Measurements from ENCODE around the gene RPP30.

The RPP30 gene

DNA sequence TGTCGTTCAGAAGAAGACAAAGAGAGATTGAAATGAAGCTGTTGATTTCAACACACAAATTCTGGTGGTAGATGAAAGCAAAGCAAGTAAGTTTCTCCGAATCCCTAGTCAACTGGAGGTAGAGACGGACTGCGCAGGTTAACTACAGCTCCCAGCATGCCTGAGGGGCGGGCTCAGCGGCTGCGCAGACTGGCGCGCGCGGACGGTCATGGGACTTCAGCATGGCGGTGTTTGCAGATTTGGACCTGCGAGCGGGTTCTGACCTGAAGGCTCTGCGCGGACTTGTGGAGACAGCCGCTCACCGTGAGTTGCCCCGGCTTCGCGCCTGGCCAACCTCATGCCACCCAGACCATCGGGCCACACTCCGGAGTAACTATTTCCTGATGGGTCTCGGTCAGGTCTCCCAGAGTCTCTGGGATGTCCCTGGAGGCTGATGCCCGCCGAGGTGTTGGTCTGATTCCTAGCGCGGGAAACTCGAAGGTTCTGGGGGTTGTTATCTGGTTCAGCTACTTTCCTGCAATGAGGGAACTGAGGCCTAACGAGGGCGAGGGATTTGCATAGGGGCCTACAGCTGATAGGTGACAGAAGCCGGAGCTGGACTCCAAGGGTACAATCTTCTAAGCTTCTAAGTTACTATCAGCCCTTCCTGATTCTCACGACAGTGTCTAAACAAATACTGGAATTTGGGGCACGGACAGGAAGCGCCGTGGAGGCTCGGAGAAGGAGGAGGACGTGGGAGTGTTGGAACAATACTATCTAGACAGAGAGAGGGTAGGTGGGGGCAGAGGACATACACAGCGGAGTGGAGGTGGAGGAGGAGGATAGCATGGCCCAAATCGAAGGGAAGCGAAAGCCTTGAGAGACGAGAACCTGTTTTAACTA, at the start of gene RPP30:
TSS of gene RPP30 (plus strand) at position 209 of the 882 bp plus-strand sequence. CDS start at position 222, 13 bp downstream.
- DNase-seq (ENCODE audit: low spot score): peak; percentile 80

DNA sequence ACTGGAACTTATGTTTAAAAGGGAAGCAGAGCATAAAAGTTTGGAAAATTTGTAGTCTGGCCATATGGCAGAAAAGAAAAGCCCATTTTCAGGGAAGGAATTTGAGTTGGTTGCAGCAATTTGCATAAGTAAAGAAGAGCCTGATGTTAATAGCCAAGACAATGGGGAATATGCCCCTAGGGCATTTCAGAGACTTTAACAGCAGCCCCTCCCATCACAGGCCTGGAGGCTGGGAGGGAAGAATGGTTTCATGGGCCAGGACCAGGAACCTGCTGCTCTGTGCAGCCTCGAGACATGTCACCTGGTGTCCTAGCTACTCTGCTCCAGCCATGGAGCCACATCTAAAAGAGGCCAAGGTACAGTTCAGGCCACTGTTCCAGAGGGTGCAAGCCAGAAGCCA, 49.3 kb upstream of the RPP30 start:
- DNase-seq (ENCODE audit: low spot score): no peak

DNA sequence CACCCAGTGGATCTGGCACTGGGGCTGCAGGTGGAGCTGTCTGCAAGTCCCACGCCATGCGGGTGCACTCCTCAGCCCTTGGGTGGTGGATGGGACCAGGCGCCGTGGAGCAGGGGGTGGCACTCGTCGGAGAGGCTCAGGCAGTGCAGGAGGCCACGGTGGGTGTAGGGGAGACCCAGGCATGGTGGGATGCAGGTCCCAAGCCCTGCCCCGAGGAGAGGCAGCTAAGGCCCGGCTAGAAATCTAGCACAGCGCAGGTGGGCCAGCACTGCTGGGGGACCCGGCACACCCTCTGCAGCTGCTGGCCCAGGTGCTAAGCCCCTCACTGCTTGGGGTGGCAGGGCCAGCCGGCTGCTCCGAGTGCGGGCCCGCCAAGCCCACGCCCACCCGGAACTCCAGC, 39.7 kb upstream of the RPP30 start:
- DNase-seq (ENCODE audit: low spot score): no peak

DNA sequence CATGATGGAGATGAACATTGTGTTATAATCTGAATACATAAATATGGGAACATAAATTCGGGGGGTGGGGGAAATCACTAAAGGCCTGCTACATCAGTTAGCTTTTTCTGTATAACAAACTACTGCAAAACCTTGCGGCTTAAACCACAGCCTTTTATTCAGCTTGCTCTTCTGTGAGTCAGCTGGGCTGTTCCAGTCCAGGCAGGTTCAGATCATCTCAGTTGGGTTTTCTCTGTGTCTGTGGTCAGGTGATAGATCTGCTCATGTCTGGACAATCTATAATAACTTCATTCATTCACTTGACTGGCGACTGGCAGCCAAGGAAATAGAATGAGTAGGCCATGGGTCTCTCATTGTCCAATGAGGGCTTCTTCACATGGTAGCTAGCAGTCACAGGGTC, 37.4 kb upstream of the RPP30 start:
- no peak for DNase-seq (ENCODE audit: low spot score)

DNA sequence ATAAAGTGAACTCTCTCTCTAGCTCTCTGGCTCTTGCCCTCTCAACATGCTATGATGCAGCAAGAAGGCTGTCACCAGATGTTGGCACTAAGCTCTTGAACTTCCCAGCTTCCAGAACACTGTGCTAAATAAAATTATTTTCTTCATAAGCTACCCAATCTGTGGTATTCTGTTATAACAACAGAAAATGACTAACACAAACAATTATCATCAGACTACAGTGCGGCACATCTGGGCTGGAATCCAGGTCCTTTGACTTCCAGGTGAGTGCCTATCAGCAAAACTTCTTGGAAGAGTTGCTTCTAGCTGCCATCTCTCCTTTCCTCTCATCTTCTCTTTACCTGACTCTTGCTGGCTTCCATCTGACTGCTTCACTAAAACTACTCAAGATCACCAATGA, 34.3 kb upstream of the RPP30 start:
- no peak for DNase-seq (ENCODE audit: low spot score)

DNA sequence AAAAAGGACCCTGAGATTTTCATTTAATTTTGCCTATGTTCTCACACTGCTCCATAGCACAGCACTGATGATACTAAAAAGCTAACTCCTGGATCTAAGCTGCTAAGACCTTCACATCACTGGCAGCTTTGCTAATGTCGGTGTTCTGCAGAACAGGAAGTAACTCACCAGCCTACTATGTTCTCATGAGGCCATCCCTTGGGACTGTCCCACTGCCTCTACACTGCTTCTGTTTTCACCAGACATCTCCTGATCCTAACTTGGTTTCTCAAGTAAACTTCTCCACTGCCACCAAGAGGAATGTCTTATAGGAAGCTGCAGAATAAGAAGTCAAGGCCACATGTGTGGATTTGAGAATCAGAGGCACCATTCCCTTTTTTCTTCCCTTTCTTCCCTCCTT, 29.0 kb upstream of the RPP30 start:
- DNase-seq (ENCODE audit: low spot score): no peak

DNA sequence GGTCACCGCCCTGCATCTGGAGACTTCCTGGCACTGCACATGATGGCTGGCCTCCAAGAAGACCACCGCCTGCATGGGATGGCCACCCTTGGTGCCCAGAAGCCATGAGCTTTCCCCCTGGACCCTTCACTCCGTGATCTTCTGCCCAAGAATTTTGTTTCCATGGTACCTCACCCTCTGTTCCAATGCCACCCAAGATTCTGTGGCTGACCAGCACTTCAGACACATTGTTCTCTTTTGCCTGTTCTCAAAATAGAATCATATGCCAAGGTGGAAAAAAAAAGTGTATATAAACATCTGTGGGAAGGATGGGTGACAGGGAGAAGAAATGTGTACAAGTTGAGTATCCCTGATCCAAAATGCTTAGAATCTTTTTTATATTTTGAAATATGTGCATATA, 26.0 kb upstream of the RPP30 start:
- DNase-seq (ENCODE audit: low spot score): no peak

DNA sequence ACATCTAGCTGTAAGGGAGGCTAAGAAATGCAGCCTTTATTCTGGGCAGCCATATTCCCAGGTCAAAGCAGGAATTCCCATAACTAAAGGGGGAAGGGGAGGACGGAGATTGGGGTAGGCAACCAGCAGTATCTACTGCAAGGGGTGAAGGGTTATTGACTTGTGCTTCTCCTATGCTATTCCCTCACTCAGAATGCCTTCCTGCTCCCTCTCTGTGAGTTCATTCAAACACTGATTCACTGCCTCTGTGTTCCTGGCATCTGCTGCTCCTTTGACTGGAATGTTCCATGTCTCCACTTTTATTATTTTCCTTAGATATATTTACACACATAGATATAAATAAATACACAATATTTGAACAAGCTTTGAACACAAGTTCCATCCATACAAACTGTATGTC, 25.0 kb upstream of the RPP30 start:
- DNase-seq (ENCODE audit: low spot score): no peak

DNA sequence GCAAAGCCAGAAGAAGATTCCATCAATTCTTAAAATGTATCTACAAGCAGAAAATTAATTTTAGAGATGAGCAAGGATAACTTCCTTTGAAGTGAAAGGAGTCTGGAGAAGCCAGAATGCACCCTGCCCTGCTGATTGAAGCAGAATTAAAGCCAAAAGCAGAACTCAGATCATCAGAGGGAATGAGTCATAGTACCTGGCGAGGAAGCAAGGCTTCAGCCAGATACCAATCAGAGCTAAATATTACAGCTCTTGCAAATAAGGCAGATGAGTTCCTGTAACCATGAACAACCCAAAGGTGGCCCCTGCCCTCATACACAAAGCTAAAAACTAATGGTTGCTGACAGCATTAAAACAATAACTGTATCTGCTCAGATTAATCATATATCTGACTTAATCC, 24.3 kb upstream of the RPP30 start:
- no peak for DNase-seq (ENCODE audit: low spot score)

DNA sequence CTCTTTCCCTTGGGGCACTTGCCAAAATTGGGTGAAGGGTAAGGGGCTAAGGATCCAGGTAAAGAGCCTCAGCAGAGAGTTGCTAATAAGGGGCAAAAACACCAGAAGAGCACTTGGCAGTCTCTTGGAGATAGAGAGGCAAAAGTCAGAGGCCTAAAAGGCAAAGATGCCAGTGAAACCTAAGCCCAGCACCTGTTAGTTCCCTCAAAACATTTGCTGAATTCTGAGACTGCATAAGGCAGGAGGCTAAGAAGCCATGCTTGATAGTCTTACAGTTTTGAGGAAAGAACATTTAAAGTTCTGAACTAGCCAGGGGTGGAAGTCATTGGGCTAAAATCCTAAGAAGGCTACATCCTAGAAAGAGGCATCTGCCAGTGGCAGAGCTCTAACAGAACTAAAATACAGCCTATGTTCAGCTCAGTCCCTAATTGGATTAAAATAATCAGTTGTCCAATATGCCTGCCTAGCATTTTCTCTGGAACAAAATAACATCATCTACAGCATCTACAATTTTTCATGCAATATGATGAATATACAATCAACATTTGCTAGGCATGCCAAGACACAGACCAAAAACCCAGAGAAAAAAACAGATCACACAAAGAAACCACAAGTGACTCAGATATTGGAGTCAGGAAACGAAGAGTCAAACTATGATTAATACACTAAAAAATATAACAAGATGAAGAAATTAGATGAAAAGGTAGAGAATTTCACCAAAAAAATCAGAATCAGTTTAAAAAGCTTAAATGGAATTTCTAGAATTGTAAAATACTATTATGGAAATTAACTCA, 21.6 kb upstream of the RPP30 start:
- DNase-seq (ENCODE audit: low spot score): no peak

DNA sequence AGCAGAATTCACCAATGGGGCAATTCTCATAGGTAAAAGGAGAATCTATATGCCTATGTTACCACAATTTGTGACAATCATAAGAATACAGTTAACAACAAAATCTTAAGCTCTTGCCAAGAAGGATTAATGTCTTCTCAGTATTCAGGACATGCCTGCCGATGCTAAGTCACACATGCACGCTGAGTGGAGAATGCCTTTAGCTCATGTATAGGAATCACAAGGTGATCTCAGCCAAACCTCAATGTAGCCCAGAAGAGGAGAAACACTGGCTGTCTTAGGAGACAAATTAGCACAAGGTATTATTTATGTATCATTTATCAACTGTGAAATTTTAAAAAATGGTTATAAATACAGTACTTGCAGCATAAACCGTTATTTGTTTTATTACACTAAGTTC, 16.6 kb upstream of the RPP30 start:
- DNase-seq (ENCODE audit: low spot score): no peak

DNA sequence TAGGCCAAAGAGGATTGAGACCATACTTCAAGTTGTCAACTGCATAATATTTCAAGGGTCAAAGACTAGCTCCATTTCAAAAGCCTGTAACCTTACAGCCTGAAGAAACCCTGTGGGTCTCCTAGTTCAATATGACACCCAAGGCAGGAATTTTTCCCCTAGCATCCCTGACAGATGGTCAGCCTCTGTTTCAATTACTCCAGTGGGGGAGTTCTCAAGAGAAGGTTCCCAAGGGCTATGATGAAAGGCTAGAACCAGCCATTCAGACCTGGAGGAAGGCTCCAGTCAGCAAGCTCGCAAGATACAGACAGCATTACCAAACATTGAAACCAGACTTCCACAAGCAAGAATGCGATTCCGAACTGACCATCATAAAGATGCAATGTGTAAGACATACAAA, 15.5 kb upstream of the RPP30 start:
- DNase-seq (ENCODE audit: low spot score): no peak

DNA sequence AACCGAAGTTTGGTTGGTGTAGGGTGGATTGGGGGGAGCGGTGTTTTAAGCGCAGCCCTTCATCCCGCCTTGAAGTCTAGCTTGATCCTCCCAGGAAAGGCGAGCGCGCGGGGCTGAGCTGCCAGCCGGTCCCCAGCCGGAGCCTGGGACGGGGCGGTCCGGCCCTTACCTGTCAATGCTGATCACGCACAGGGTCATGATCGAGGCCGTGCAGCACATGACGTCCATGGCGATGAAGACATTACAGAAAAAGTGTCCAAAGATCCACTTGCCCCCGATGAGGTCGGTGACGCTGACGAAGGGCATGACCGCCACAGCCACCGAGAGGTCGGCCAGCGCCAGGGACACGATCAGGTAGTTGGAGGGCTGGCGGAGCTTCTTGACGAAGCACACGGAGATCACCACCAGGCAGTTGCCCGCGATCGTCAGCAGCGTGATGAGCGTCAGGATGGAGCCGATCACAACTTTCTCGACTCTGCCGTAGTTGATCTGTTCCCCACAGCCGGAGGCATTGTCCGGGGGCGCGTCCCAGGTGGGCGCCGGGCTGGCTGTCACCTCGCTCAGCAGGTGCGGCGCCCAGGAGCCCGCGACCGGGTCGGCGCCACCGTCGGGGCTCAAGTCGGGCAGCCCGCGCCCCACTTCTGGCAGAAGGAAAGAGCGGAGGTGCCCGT, 14.7 kb upstream of the RPP30 start:
- DNase-seq (ENCODE audit: low spot score): no peak

DNA sequence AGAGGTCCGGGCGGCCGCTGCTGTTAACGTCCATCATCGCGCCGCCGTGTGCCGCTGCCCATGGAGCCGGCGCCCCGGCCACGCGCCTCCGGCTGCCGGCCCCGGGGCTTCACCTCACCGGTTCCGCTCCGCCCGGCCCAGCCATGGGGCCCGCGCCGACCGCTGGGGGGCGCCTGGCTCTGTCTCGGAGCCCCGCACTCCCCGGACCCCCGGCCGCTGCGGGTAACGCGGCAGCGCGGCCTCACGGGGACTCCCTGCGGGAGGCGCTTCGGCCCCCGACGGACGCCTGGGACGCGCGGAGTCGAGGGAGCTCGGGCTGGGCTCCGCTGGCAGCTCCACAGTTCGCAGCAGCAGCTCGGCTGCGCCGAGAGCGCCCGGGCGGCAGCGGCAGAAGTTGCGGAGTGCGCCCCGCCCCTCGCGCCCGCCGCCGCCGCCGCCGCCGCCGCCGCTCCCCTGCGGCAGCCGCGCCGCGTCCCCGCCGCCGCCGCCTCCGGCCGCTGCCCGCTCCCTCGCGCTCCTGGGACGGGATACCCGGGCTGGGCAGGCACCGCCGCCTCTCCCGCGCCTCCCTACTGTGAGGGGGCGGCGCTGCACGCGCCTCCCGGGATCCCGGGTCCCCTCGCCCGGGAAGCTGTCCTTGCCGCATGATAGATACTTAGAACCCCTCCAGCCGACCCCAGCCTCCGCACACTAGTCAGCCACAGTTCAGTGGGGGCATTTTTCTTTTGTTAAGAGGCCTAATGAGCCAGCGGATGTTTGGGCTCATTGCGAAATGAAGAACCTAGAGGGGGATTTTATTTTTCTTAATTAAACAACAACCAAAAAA, 13.9 kb upstream of the RPP30 start, which contains the start of gene HTR7:
TSS of gene HTR7 (minus strand) at position 405 of the 826 bp plus-strand sequence. CDS start at position 37, 368 bp downstream.
- peak; percentile 50 for DNase-seq (ENCODE audit: low spot score)

DNA sequence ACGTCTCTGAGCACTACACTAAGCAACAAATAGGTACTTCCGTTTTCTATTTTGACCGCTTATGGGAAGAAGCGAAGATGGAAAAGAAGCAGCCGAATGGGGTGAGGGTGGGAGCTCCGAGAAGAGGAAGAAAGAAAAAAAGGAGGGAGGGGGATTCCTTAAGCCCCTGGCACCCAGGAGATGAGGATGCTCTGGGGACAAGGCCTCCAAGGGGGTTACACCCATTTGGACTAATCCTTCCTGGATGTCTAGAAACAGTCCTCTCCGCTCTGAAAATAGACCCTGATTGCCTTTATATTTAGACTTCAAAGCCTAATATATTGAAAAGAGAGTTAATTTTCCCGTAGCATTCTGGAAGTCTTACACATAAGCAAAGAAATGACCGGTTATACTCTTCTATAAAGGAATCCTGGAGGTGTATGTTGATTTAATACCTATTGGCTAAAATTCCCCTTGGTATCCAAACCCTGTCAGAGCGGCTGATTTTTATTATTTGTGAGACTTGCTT, 13.3 kb upstream of the RPP30 start:
- no peak for DNase-seq (ENCODE audit: low spot score)

DNA sequence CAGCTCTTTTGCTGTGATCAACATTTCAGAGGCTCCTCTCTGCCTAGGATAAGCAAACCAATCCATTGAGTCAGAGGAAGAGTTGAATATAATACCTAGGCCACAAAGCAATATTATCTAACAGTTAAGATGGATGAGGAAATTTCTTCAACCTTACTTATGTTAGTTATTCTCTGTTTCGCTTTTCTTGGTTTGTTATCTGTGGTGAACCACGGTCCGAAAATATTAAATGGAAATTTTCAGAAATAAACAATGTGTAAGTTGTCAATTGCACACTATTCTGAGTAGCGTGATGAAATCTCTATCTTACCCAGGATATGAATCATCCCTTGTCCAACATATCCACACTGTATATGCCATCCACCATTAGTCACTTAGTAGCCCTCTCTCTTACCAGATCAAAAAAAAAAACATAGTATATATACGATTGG, 12.4 kb upstream of the RPP30 start:
- DNase-seq (ENCODE audit: low spot score): no peak

DNA sequence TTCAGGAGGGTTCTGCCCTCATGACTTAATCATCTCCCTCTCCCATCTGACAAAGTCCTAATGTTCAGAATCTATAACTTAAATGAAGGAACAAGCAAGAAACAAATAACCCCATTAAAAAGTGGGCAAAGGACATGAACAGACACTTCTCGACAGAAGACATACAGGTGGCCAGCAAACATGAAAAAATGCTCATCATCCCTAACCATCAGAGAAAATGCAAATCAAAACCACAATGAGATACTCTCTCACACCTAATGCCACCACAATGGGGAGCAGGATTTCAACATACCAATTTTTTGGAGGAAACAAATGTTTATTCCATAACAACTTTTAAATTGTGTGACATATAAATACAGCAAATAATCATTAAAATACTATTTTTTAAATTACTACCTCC, 11.0 kb upstream of the RPP30 start:
- no peak for DNase-seq (ENCODE audit: low spot score)

DNA sequence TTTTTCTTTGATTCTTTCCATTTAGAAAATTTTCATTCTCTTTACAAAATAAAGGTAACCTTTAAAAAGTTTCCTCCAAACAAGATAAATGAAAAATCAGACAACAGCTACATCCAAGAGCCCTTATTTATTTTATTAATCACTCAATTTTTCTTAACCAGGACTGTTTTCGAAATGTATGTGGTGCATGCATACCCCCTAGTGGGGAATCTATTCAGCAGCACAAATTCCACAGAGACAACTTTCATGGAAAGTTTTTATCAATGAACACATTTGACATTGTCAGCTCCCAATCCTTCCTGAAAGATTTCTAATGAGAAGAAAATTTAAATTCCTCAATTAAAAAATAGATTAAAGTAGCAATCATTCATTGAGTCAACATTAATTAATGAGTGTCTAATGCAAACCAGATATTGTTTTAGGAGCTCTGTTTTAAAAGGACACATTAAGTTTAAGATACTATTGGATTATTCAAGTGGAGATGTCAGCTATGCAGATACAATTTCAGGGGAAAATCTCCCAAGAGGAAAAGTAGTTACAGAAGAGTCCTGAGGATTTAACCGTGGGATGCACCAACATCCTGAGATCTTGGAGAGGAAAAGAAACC, 8.8 kb upstream of the RPP30 start:
- peak; percentile 21 for DNase-seq (ENCODE audit: low spot score)

DNA sequence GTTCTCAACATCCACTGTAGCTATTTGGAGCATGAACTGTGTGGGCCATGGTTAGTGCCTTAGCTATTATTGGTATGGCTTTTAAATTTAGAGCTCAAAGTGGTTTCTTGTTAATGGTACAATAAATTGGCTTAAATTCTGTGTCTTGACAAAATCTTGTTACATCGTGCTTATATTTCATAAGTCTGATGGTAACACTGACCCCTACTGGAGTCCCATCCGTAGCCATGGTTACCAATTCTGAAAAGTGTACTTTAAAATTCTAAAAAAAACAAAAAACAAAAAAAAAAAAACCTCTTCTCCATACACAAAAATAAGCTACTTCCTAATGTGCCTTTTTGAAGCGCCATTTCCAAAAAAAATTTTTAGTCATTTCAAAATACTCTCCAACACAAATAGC, 6.4 kb upstream of the RPP30 start:
- DNase-seq (ENCODE audit: low spot score): no peak

DNA sequence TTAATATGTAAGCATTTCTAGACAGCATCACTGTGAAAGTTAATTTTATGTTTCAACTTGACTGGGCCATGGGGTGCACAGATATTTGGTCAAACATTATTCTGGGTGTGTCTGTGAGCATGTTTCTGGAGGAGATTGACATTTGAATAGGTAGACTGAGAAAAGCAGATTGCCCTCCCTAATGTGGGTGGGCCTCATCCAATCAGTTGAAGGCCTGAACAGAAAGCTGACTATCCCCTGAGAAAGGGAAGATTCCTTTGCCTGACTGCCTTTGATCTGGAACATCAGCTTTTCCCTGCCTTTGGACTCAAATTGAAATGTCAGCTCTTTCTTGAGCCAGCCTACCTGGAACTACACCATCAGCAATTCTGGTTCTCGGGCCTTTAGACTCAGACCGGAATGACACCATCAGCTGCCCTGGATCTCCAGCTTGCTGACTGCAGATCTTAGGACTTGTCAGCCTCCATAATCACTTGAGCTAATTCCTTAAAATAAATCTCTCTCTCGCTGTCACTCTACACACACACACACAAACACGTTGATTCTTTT, 5.7 kb upstream of the RPP30 start:
- DNase-seq (ENCODE audit: low spot score): no peak

DNA sequence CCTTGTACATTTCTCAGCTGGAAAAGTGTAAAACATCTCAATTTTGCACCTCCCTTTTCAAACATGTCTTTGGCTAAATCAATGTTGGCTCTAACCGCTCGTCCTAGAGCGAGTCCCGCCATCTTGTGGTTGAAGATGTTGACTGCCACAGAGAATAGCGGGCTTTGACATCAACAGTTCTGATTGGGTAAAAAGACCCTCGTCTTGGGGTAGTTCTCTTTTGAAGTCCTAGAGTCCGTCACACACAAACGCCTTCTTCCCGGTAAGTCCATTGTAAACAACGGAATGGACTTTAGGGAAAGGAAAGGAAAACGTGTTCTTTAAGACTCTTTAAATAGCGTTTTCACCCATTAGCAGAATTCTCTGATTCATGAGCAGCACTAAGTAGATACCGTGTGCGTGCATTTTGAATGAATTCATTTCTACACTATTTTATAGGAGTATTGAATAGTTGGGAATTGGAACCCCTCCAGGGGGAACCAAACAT, 452 bp upstream of the RPP30 start:
- peak; percentile 51 for DNase-seq (ENCODE audit: low spot score)

Data from CD4-positive, alpha-beta T cell treated with Interleukin-2 at 100 ng/mL for 4 hours (primary cell).